GM12864 (cell line): Measurements from ENCODE around the gene MCAT.
A peak's percentile ranks its signal among the peaks of the same experiment; 100 is the strongest.
"Not testable (repeated sequence)": the region's sequence is repeated elsewhere in the genome, so short reads cannot be mapped to it uniquely, and the experiment has no call there.

Experiments used
- DNase-seq: peaks from one replicate; pipeline ENCODE4 v3.0.0-alpha.2; 2011; ENCODE audit warnings: low read depth
- H3K4me3 ChIP-seq: 2 replicates; pipeline ENCODE4 v1.5.1; 2011; ENCODE audit warnings: mild to moderate bottlenecking, low read depth, low read length, control low read depth
- CTCF ChIP-seq: IDR thresholded peaks from 2 replicates; pipeline ENCODE4 v1.5.1; 2011; ENCODE audit warnings: low read depth, mild to moderate bottlenecking, moderate library complexity, low read length, control low read depth, inconsistent platforms; ENCODE audit errors: missing control alignments

The MCAT gene

DNA sequence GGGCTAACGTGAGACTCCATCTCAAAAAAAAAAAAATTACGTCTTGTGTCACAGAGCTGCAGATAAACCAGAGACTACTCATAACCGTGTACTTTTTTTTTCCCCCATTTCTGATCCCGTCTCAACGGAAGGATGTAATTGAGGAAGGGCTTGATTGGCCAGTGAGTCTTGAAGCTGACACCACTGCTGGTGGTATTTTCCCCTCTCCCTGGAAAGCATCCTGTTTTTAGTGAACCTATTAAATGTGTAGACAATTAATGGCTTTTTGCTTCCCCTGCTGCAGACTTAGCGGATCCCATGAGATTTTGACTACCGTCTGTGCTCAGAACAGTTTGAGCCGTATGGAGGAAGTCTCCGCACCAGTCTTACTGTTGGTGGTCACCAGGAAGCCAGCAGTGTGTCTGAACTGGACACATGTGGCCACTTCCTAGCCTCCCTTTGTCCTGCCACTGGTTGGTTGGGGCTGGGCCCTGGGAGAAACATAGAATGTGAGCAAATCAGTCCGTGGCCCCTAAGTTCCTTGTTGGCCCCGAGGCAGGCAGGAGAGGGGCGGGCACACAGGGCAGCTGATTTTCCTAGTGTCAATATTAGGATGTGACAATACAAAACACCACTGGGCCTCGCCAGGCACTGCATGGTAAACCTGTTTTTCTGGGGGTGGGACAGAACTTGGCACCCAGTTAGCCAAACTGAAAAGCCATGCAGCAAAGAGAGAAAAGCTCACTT, 29.5 kb downstream of the MCAT start:
- TF ChIP-seq CTCF = no peak
- no peak for DNase-seq
- H3K4me3 ChIP-seq = no peak overlapping the region

DNA sequence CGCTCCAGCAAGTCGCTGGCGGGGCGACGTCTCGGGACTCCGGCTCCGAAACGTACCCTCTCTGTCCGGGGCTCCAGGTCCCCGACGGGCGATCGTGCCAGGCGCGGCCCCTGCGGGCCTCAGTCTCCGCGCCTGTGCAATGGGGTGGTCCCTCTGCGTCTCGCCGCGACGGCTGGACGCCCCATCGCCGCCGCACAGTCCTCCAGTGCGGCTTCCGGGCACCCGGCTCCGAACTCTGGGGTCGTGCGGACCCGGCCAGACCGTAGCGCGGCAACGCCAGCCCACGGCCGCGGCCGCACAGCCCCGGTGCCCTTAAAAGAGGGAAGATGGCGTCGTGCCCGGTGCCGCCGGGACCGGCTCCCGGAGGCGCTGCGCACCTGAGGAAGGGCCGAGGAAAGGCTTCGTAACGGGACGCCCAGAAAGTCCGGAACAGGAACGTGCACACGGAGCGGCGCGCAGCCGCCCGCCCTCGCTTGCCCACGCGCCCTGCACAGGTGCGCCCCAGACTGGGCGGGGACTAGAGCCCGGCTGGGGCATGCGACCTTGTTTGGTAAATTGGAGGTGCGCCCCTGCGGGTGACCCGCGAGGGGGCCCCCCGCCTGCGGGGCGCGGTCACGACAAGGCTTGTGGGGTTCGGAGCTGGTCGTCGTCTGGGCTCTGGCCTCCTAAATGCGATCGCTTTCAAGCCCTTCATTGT, 32.1 kb downstream of the MCAT start:
- TF ChIP-seq CTCF = peak; percentile 14
- H3K4me3 ChIP-seq = peak overlapping the region; percentile 85
- no peak for DNase-seq

- H3K4me3 ChIP-seq = peak within 1 kb of the TSS; percentile 85
- no peak for DNase-seq
- TF ChIP-seq CTCF = peak; percentile 49
These were observed 32.7 kb downstream of the MCAT start, which contains the start of gene BIK for GRCh38 chr22:43110444-43110926. BIK (plus strand) TSS chr22:43110750; CDS start chr22:43124023, 13,273 bp downstream.

- peak overlapping the region; percentile 85 for H3K4me3 ChIP-seq
- no peak for TF ChIP-seq CTCF
- DNase-seq = no peak
These were observed 33.2 kb downstream of the MCAT start for GRCh38 chr22:43109921-43110443.

DNA sequence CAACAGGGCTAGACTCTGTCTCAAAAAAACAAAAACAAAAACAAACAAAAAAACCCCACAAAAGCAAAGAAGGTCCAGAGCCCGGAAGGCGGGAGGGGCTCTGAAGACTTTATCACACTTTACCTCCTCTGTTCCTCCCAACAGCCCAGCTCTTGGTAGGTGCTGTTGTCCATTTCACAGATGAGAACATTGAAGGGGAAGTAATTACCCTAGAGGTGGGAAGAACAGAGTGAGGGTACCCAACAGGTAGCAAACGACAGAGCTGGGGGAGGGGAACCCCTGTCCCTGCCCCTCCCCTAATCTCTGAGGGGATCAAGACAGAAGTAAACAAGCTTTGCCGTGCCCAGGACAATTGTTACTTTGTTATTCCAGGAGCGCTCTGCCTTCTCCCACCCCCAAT, 33.7 kb downstream of the MCAT start:
- no peak overlapping the region for H3K4me3 ChIP-seq
- DNase-seq = no peak
- no peak for TF ChIP-seq CTCF

GRCh38 chr22:43106302-43106701, 36.9 kb downstream of the MCAT start:
- DNase-seq = no peak
- TF ChIP-seq CTCF = no peak

DNA sequence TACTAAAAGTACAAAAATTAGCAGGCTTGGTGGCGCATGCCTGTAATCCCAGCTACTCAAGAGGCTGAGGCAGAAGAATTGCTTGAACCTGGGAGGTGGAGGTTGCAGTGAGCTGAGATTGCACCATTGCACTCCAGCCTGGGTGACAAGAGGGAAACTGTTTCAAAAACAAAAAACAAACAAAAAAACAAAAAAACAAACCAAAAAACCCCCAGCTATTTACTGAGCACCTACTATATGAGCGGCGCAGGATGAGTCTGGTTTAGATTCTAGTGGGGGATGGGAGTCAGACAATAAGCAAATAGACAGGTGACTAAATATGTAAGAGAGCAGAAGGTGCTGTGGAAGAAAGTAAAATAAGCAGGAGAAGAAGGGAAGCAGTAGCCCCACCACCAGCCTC, 38.2 kb downstream of the MCAT start:
- DNase-seq, H3K4me3 ChIP-seq: not testable (repeated sequence)

More at GRCh38 chr22:43106302-43106701, 36.9 kb downstream of the MCAT start:
- no peak overlapping the region for H3K4me3 ChIP-seq

DNA sequence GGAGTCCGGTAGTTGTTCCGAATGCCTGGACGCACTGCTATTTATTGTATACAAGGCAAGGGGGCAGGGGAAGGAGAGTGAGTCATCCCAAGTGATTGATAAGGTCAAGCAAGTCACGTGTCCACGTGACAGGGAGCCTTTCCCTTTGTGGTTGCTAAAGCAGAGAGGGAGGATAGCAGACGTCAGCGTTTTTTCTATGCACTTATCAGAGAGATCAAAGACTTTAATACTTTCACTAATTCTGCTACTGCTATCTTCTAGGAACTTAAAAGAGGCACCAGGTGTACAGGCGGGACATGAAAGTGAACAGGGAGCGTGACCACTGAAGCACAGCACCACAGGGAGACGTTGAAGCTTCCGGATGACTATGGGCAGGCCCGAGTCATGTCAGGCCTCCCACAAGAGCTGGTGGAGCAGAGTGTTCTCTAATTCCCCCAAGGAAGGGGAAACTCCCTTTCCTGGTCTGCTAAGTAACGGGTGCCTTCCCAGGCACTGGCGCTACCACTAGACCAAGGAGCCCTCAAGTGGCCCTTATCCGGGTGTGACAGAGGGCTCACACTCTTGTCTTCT, 39.1 kb downstream of the MCAT start:
- H3K4me3 ChIP-seq, DNase-seq: not testable (repeated sequence)
